NCI-H2107 treated with DMSO at 0.1 percent for 48 hours (cell line): ENCODE results near the gene MAPK6.
A peak's percentile ranks its signal among the peaks of the same experiment; 100 is the strongest.

Experiments used
- DNase-seq: peaks from one replicate; lab custom pipeline; 2025; ENCODE audit not compliant: unreplicated experiment; lab: John Stamatoyannopoulos, UW

The MAPK6 gene

GRCh38 chr15:52101542-52102323 is 82.7 kb downstream of the MAPK6 start:
- no peak for DNase-seq

- no peak for DNase-seq
These were observed 83.4 kb downstream of the MAPK6 start for GRCh38 chr15:52102463-52102862.

GRCh38 chr15:52103217-52104207 is 84.5 kb downstream of the MAPK6 start:
- no peak for DNase-seq

- no peak for DNase-seq
These were observed 85.5 kb downstream of the MAPK6 start for GRCh38 chr15:52104532-52105004.

GRCh38 chr15:52105846-52106245 is 86.8 kb downstream of the MAPK6 start:
- DNase-seq = no peak

GRCh38 chr15:52106641-52107040 is 87.6 kb downstream of the MAPK6 start:
- DNase-seq = no peak

- no peak for DNase-seq
These were observed 88.2 kb downstream of the MAPK6 start for GRCh38 chr15:52107238-52107637.

GRCh38 chr15:52109559-52110451 is 90.8 kb downstream of the MAPK6 start:
- DNase-seq = no peak

- no peak for DNase-seq
These were observed 92.6 kb downstream of the MAPK6 start for GRCh38 chr15:52111517-52112202.

- DNase-seq = no peak
These were observed 93.3 kb downstream of the MAPK6 start for GRCh38 chr15:52112203-52112750.

GRCh38 chr15:52113235-52113634 is 94.2 kb downstream of the MAPK6 start:
- DNase-seq = no peak

- DNase-seq = no peak
These were observed 94.7 kb downstream of the MAPK6 start for GRCh38 chr15:52113708-52114107.

- peak; percentile 2 for DNase-seq
These were observed 95.4 kb downstream of the MAPK6 start for GRCh38 chr15:52114261-52115055.

GRCh38 chr15:52115598-52116427 is 96.8 kb downstream of the MAPK6 start:
- no peak for DNase-seq
